ENCODE data around the gene VEZF1.

Gene VEZF1, protein sequence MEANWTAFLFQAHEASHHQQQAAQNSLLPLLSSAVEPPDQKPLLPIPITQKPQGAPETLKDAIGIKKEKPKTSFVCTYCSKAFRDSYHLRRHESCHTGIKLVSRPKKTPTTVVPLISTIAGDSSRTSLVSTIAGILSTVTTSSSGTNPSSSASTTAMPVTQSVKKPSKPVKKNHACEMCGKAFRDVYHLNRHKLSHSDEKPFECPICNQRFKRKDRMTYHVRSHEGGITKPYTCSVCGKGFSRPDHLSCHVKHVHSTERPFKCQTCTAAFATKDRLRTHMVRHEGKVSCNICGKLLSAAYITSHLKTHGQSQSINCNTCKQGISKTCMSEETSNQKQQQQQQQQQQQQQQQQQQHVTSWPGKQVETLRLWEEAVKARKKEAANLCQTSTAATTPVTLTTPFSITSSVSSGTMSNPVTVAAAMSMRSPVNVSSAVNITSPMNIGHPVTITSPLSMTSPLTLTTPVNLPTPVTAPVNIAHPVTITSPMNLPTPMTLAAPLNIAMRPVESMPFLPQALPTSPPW

DNA sequence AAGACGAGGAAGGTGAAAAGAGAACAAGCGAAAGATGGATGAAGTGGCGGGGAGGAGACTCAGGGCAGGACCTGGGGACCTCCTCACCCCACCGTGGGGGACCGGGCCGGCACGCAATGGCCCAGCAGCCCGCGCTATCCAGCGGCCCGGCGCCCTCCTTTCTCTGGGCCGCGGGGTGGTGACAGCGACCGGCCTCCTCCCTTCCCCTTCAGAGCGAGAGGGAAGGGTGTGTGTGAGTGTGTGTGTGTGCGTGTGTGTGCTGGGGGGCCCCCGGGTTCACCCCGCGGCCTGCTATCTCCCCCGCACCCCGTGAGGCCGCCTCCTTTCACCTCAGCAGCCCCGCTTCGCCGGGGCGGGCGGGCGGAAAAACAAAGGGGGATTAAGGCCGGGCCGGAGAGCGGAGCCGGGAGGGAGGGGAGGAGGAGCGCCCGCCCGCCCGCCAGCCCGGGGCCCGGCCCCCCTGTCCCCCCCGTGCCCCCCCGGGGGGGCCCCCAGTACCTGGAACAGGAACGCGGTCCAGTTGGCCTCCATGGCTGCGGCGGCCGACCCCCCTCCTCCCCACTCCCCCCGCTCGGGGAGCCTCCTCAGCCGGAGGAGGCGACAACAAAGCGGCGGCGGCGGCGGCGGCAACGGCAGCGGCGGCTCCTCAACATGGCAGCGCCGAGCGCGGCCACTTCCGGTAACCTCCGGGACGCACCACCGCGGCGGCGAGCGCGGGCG, at the start of gene VEZF1:
Gene VEZF1 (minus strand): TSS at position 674 of the 720 bp plus-strand sequence. CDS start 143 bp downstream, at position 531.
- peak; percentile 52 to 82 (median 74) for DNase-seq

DNA sequence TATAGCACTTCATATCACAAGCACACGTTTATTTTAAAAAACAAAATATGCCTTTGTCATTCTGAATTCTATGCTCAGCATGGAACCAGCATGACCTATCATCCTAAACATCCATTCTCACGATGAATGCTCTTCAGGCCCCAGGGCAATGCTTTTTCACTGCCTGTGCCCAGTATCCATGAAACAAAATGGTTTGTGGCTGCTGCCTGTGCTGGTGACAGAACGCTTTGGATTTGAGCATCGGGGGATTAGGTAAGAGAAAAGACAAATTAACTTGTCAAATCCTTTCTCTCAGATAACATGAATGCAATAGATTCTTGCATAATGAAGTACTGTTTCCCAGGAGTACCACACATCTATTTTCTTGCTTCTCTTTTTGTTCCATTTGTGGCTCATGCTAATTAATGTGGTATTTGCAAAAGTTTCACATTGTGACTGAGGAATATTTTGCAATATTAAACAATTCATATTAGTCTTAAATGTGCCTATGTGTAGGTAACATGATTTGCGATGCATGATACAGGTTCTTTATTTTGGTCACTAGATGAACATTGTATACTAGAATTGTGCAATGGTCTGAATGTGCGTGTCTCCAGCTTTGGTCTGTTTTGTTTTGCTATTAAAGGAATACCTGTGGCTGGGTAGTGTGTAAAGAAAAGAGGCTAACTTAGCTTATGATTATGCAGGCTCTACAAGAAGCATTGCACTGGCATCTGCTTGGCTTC, 44.8 kb upstream of the VEZF1 start:
- no peak for DNase-seq

DNA sequence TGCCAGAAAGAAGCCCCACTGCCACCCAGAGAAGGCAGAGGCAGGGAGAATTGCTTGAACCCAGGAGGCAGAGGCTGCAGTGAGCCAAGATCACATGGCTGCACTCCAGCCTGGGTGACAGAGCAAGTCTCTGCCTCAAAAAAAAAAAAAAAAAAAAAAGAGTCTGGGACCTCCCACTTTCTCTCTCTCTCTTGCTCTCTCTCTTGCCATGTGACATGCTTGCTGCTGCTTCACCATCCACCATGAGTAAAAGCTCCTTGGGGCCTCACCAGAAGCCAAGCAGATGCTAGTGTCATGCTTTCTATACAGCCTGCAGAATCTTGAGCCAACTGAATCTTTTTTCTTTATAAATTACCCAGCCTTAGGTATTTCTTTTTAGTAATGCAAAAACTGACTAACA, 40.5 kb upstream of the VEZF1 start:
- no peak for DNase-seq

DNA sequence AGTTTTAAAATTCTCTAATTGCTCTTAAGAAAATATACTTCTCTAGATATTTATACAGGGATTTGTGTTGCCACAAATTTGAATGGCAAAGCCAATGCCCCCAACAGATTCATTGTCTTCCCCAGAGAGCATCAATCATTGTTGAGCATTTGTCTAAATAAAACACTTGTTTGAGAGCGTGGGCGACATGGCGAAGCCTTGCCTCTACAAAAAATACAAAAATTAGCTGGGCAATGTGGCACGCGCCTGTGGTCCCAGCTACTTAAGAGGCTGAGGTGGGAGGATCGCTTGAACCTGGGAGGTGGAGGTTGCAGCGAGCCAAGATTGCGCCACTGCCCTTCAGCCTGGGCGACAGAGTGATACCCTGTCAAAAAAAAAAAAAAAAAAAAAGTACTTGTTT, 32.3 kb upstream of the VEZF1 start:
- DNase-seq: no peak

DNA sequence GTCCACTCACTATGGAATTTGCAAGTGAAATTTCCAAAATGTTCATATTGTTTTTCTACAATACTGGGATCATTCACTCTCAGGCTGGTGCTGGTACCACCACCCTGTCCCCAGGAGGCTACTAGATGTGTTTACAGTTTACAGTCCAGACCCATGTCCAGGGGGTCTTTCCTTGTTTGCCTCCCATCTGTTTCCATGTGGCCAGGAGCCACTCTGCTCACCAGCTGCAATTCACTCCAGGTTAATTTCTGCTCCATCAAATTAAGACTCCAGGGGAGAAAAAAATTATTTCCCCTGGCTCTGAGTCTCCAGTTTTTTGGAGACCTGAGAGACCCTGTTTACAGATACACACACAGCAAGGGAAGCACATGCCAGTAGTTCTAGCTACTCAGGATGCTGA, 31.5 kb upstream of the VEZF1 start:
- no peak for DNase-seq

DNA sequence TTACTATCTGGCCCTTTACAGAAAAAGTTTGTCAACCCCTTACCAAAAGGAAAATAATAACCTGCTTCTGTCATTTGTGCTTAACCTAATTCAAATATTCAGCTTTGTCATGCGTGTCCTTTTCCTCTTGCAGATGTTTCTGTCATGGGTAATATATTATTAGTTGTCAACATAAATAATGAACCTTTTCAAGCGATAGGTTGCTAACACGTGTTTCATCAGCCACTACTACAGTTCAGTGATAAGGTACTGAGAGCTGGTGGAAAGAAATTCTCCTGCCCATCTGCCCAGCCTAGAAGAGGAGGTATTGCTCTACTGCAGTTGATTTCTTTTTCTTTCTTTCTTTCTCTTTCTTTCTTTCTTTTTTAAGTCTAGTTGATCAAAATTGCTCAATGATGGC, 31.0 kb upstream of the VEZF1 start:
- no peak for DNase-seq

DNA sequence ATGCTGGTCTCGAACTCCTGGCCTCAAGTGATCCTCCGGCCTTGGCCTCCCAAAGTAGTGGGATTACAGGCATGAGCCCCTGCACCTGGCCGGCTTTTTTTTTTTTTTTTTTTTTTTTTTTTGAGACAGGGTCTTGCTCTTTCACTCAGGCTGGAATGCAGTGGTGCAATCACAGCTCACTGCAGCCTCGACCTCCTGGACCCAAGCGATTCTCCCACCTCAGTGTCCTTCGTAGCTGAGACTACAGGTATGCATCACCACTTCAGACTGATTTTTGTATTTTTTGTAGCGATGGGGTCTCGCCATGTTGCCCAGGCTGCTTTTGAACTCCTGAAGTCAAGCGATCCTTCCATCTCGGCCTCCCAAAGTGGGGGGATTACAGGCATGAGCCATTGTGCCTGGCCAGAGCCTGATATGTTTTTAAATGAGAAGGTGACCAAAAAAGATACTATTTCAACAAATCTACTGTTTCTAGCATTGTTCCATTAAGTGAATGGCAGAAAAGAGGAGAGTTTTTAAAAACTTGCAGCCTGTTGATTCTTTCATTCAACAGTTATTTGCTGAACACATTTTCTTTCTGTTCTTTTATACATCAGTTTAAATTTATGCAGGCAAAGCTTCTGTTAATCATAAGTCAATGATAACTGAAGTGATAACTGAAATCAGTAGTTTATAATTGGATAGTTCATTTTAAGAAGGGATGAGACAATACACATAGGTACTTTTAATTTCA, 22.2 kb upstream of the VEZF1 start:
- no peak for DNase-seq

DNA sequence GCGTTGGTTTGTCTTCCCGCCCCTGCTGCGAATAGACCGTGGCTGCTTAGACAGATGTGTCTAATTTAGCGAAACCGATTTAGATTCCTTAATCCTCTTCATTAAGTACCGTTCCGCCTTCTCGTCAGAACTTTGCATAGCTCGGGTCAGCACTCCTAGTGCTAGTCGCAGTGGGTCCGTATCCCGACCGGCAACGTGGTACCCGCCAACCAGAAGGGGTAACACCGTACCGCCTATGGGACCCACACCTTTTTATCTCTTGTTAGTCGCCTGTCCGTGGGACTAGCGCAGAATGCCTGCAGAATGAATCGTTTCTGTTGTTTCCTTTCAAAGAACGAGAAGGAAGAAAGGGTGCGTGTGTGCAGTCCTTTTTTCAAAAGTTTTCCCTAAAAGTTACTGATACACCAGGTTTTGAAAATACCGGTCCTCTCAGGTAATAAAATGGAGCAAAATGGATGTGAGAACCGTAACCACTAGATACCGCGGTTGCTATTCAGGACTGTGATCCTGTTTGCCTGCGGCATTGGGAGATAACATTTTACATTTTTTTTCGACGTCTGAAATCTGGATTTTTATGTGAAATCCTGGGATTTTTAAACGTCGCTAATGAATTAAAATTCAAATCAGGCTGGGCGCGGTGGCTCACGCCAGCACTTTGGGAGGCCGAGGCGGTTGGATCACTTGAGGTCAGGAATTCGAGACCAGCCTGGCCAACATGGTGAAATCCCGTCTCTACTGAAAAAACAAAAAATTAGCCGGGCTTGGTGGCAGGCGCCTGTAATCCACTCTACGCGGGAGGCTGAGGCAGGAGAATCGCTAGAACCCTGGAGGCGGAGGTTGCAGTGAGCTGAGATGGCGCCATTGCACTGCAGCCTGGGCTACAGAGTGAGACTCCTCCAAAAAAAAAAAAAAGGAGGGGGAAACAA, 20.0 kb upstream of the VEZF1 start:
- DNase-seq: peak in 1 of 6 experiments; percentile 0

DNA sequence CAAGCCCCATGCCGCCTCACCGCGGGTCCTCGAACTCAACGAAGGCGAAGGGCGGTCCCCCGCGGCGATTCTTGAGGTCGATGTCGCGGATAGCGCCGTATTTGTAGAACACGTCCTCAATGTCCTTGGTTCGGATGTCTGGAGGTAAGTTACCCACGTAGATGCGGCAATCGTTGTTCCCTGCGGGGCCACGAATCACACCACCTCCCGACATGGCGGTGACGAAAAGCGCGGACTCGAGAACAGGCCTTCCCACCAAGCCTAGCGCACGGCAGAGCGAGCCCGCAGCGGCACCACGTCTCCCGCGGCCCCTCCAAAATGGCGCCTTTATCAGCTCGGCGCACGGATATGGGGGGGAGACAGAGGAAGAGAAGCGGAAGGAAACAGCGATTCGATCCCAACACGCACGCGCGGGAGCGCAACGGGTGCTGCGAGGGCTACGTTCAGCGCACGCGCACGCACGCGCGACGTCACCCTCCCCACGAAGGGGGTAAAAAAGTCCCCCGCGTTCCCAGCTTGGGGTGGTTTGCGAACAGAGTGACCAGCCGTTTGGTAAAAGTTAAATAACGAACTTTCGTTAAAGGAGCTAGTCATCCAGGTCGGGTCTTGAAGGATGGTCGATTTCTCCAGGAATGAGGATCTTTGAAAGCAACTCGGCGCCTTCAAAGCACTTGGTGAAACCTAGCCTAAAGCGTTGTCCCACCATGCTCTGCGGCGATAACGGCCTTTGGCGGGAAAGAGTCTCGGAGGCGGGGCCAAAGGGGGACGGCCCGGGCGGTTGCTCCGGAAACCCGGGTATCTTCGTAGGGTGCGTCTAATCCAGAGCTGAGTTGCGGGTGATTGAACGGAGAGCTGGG, 19.1 kb upstream of the VEZF1 start, which contains the start of gene SRSF1:
Gene SRSF1 (minus strand): TSS at position 323 of the 857 bp plus-strand sequence. CDS start 109 bp downstream, at position 214.
- peak; percentile 96 to 100 (median 98) for DNase-seq

DNA sequence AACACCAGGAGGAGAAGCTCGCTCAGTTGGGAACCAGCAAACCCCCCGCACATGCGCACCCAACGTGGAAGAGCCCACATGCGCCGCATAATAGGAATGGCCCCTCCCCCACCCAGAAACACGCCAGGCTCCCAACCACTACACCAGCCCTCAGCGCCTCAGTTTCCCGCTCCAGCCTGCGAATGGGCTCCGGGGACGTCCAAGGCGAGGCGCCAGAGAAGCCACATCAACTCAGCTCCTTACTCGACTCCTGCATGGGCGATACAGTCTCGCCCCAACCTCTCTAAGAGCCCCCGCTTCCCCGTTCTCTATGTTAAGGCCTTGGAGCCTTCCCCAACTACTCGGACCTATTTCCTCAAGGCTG, 18.5 kb upstream of the VEZF1 start:
- peak in 4 of 6 experiments; percentile 27 to 71 (median 50) for DNase-seq

DNA sequence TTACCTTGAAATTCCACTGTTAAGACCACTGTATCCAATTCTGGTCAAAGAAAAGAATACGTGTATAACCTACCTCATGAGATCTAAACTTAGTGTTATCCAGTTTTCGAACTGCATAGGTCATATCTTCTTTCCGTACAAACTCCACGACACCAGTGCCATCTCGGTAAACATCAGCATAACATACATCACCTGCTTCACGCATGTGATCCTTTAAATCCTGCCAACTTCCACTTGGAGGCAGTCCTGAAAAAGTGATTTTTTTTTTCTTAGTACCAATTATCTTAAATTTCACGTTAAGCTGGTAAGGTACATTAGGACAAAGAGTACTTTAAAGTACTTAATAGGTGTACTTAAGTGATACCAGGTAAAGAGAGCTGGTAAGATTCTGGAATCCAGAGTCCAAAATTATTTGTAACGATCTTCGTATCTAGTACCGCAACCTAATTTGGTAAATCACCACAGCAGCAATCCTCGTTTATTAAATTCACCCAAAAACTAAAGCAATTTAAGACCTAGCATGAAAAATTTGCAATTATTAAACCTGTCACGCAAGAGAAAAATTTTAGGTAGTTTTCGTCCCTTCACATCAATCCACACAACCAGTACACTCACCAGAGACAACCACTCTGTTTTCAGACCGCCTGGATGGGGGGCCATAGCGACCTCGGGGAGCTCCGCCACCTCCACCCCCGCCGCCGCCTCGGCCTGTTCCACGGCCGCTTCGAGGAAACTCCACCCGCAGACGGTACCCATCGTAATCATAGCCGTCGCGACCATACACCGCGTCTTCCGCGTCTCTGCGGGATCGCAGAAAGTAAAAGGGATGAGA, 17.9 kb upstream of the VEZF1 start:
- DNase-seq: peak in 1 of 6 experiments; percentile 29

DNA sequence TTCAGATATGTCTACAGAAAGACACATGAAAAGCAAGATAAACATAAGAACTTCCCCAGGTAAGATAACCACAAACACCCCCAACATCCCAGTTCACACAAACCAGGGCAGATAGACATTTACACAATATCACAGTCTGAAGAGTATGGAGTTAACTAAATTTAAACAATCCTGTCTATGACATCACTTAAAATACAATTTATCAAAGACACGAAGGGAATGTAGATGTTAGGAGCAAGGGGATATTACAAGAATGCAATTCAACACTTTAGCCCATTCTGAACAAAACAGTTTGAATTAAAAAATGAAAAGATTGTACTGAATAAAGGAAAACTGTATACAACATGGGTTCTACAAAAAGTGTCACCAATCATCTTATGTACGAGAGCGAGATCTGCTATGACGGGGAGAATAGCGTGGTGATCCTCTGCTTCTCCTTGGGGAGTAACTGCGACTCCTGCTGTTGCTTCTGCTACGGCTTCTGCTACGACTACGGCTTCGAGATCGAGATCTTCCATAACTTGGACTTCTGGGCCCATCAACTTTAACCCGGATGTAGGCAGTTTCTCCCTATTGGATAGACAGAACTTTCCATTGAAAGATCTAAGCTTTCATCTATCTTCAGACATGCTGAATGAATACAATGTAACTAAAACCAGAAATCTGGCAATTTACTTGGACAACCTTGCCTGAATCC, 17.1 kb upstream of the VEZF1 start:
- DNase-seq: no peak

DNA sequence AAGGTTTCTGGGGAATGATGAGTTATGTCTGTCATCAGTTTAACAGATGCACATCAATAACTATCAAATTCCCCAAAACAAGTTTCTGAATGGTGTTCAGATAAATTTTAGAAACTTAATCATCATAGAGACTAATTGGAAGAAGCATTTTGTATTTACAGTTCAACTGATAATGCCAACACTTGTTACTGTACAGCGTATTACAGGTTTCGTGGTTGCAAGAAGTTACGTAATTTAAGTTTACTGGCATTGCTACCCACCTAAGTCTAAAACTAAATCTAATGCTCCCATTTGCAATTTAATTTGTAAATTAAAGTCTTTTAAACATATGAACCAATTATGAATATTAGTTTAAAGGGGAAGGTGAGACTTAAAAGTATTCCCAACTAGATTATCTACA, 16.0 kb upstream of the VEZF1 start:
- DNase-seq: no peak

DNA sequence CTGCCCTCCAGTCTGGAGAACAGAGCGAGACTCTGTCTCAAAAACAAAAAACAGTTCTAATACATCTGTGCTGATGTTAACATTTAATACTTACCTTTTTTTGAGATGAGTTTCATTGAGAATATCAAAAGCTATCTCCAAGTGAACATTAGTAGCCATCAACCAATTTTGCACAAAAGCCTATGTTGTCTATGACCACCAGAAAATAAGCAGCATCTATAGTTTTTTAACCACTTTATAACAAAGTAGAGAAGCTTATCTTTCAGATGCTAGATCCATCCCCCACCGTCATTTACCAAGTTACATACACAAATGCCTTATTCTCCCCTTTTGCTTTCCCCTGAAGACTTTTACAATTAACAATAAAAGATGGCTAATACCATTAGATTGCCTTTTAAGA, 14.9 kb upstream of the VEZF1 start:
- DNase-seq: no peak

DNA sequence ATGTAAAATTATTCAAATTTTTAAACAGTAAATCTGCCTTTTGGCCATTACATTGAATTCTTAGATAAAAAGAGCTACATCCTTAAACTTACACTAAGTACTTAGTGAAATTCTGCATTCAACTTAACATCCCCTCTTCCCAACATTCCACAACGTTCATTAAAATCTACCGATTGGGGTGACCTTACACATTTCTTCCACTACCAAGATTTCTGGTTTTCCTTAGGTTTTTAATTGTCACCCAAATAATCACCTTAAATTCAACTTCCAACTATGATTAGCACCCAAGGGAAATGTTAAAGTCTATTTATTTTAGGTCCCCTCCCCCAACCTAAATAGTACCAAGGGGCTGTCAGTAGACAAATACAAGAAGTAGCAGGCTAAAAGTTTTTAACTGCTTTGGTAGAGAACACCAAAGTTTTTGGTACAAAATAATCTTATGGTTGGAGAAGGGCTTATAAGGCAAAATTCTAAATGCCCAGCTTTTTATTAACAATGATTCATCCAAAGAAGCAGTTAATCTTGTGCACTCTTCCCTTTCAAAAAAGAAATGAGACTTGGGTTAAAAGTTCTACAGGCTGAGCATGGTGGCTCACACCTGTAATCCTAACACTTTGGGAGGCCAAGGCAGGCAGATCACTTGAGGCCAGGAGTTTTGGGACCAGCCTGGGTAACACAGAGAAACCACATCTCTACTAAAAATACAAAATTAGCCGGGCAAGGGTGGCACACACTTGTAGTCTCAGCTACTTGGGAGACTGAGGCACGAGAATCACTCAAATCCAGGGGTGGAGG, 14.3 kb upstream of the VEZF1 start:
- no peak for DNase-seq

DNA sequence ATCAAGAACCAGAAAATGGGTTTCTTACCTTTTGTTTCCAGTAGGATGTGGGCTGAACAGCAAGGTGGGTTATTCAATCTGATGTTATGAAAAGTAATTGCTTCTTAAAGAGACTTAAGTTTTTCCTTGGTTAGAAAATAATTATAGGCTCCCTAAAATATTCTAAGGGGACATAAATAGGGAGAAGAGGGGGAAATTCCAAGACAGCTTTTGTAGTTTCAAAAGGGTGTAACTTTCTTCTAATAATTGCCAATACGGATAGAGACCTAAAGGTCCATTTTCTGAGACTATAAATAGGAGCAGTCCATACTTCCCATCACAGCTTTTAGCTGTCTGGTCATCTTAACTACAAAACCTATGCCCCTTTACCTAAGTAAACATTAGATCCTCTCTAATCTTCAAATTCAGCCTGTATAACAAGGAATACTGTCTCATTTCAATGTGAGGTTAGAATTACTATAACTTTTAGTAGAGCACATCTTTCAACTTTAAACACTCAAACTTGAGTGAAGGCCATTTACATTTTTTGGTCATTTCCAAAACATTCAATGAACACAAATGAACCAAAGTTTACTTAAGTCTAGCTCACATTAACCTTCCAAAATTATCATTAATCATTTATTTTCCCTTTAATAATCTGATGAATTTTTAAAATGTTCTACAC, 13.5 kb upstream of the VEZF1 start:
- no peak for DNase-seq

DNA sequence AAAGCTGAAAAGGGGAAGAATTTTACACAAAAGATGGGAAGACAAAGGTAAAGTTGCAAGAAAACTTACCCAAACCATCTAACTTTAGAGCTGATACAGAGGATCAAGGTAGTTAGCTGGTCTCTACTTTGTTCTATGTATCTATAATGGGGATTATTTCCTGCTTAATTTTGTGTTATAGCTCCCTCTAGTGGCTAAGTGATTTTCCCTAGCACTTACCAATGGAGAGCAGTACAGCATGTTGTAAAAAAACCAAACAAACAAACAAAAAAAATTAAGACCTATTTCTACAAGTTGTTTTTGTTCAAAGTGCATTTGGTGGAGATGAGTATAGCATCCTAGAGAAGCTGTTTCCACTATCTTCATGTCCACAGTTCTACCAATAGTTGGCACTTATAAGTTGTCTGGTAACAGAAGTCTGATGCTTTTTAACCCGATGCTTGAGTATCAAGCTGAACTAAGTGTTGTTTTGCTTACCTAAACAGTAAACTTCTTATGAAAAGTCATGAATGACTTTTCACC, 11.5 kb upstream of the VEZF1 start:
- DNase-seq: peak in 3 of 6 experiments; percentile 45 to 83 (median 70)
